IPS-18a (cell line): ENCODE measurements around the gene NOS2.
"Not testable (repeated sequence)": the region's sequence is repeated elsewhere in the genome, so short reads cannot be mapped to it uniquely, and the experiment has no call there.

Experiments
- H3K27ac ChIP-seq: one replicate; pipeline ENCODE4 v1.5.1; 2013; ENCODE audit warnings: low read length
- H3K27me3 ChIP-seq: one replicate; pipeline ENCODE4 v1.6.1; 2013; ENCODE audit warnings: mild to moderate bottlenecking, low read length; ENCODE audit not compliant: control insufficient read depth, insufficient read depth
- H3K36me3 ChIP-seq: one replicate; pipeline ENCODE4 v1.6.1; 2013; ENCODE audit warnings: low read depth, low read length; ENCODE audit not compliant: control insufficient read depth
- H3K4me1 ChIP-seq: one replicate; pipeline ENCODE4 v1.6.1; 2013; ENCODE audit warnings: low read depth, low read length; ENCODE audit not compliant: control insufficient read depth
- H3K4me3 ChIP-seq: one replicate; pipeline ENCODE4 v1.5.1; 2013; ENCODE audit warnings: low read length
- H3K9ac ChIP-seq: one replicate; pipeline ENCODE4 v1.6.1; 2013; ENCODE audit warnings: mild to moderate bottlenecking, low read length, moderate library complexity
- H3K9me3 ChIP-seq: one replicate; pipeline ENCODE4 v1.6.1; 2013; ENCODE audit warnings: low read depth, low read length; ENCODE audit not compliant: control insufficient read depth

The NOS2 gene

GRCh38 chr17:27760069-27760885, 40.1 kb downstream of the NOS2 start:
- Histone ChIP-seq H3K9me3 (no peaks in the 10 kb centered on the region), H3K4me3 (no peak overlapping the region), H3K9ac (no peak overlapping the region), H3K4me1 (no peaks in the 10 kb centered on the region), H3K36me3 (no peaks in the 10 kb centered on the region), H3K27ac (no peak overlapping the region), H3K27me3 (no peaks in the 10 kb centered on the region)

GRCh38 chr17:27759528-27759927, 40.8 kb downstream of the NOS2 start:
- Histone ChIP-seq H3K9me3 (no peaks in the 10 kb centered on the region), H3K36me3 (no peaks in the 10 kb centered on the region), H3K4me3 (no peak overlapping the region), H3K27ac (no peak overlapping the region), H3K27me3 (no peaks in the 10 kb centered on the region), H3K4me1 (no peaks in the 10 kb centered on the region), H3K9ac (no peak overlapping the region)

DNA sequence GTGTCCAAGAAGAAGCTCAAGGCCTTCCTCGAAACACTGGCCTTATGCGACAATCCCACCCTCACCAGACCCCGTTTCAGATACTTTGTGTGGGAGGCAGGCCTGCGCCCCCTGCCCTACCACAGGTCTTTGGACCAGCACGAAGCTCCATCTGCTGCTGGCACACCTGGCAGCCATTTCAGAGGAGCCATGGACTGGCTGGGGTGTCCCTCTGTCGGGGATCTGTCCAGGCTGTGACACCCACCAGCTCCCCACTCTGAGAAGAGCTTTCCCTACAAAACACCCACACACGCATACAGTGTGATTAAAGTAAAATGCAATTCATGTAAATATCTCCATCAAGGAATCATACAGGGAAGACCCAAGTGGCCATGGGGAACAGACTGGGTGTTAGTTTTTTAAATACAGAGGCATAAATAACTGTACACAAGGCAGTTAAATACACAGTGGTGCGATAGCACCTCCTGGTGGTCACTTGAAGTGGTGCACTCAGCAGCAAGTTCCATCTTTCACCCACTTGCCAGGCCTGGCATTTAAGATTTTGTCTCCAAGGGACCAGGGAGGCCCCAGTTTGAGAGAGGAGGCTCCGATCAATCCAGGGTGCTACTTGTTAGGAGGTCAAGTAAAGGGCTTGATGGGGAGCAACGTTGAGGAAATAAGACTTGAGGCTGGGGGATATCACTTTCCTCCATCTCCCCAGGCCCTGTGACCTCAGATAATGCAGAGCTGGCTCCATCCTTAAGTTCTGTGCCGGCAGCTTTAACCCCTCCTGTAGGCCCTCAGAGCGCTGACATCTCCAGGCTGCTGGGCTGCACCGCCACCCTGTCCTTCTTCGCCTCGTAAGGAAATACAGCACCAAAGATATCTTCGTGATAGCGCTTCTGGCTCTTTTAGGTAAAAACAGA, 43.6 kb downstream of the NOS2 start:
- no peaks in the 10 kb centered on the region for H3K36me3 ChIP-seq

DNA sequence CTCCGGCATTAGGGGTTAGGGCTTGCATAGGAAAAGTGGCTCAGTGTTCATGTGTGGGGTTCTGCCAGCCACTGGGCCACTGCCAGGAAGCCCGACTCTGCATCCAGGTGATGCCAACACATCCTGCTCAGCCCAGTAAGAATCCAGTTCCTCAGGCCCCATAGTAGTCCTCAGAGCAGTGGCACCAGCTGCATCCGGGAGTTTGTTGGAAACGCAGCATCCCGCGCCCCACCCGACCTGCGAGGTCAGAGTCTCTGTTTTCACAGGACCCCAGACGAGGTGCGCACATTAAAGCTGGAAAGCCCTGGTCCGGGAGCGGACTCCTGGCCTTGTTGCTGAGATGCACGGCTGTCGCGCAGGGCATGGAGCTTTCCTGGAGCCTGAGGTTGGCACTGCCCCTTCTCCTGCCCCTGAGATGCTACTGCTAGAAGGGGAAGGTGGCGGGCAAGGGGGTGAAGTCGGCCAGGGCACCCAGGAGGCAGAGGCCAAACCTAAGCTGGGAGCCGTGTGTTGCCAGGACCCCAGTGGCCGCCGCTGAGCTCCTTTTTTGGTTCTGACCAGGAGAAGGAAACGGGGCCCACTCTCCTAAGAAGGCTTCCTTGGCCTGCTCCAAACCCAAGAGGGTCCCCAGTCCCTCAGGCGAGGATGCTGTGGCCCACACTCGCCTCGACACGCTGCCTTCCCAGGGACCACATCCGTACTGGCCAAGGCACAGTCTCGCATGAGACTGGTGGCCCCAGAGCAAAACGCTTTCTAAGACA, 44.4 kb downstream of the NOS2 start:
- H3K27me3 ChIP-seq = no peaks in the 10 kb centered on the region
- no peaks in the 10 kb centered on the region for H3K4me1 ChIP-seq
- H3K9ac ChIP-seq = no peak overlapping the region
- no peaks in the 10 kb centered on the region for H3K9me3 ChIP-seq
- H3K27ac ChIP-seq = no peak overlapping the region
- no peaks in the 10 kb centered on the region for H3K36me3 ChIP-seq
- no peak overlapping the region for H3K4me3 ChIP-seq

More for the DNA sequence above, 43.6 kb downstream of the NOS2 start:
- Histone ChIP-seq H3K27ac (no peak overlapping the region), H3K4me1 (no peaks in the 10 kb centered on the region), H3K27me3 (no peaks in the 10 kb centered on the region), H3K9ac (no peak overlapping the region), H3K9me3 (no peaks in the 10 kb centered on the region), H3K4me3 (no peak overlapping the region)

DNA sequence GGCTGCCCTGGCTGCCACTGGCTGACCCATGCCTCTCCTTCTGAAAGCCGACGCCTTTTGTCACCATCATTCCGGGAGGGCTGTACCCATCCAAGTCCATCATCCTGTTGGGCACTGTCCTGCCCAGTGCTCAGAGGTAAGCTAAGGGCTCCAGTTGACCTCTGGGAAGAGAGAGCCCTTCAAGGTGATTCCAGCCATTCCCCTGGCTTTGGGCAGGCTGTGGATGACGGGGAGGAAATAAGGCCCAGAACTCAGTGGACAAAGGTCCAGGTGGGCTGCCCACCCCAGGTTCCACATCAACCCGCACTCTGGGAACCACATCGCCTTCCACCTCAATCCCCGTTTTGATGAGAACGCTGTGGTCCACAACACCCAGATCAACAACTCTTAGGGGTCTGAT, 45.8 kb downstream of the NOS2 start:
- Histone ChIP-seq H3K27ac (no peak overlapping the region), H3K27me3 (no peaks in the 10 kb centered on the region), H3K36me3 (no peaks in the 10 kb centered on the region), H3K9ac (no peak overlapping the region), H3K4me1 (no peaks in the 10 kb centered on the region), H3K9me3 (no peaks in the 10 kb centered on the region), H3K4me3 (no peak overlapping the region)

- not testable (repeated sequence) for H3K9ac ChIP-seq, H3K27ac ChIP-seq, H3K9me3 ChIP-seq, H3K4me1 ChIP-seq, H3K4me3 ChIP-seq, H3K27me3 ChIP-seq, H3K36me3 ChIP-seq
Observed at GRCh38 chr17:27753726-27754125, 46.6 kb downstream of the NOS2 start.

GRCh38 chr17:27752831-27753619, 47.3 kb downstream of the NOS2 start:
- not testable (repeated sequence) for H3K4me1 ChIP-seq, H3K9ac ChIP-seq, H3K36me3 ChIP-seq, H3K27me3 ChIP-seq, H3K27ac ChIP-seq, H3K9me3 ChIP-seq, H3K4me3 ChIP-seq

GRCh38 chr17:27751622-27752490, 48.5 kb downstream of the NOS2 start:
- H3K4me1 ChIP-seq = peaks cover 4% of the 10 kb centered on the region
- no peaks in the 10 kb centered on the region for H3K36me3 ChIP-seq
- H3K4me3 ChIP-seq = no peak overlapping the region
- H3K9ac ChIP-seq = no peak overlapping the region
- H3K9me3 ChIP-seq = no peaks in the 10 kb centered on the region
- H3K27me3 ChIP-seq = no peaks in the 10 kb centered on the region
- H3K27ac ChIP-seq = no peak overlapping the region

- Histone ChIP-seq H3K9me3 (no peaks in the 10 kb centered on the region), H3K4me1 (peaks cover 4% of the 10 kb centered on the region), H3K4me3 (no peak overlapping the region), H3K27ac (no peak overlapping the region), H3K9ac (no peak overlapping the region), H3K27me3 (no peaks in the 10 kb centered on the region), H3K36me3 (no peaks in the 10 kb centered on the region)
Observed at GRCh38 chr17:27751166-27751565, 49.2 kb downstream of the NOS2 start.

DNA sequence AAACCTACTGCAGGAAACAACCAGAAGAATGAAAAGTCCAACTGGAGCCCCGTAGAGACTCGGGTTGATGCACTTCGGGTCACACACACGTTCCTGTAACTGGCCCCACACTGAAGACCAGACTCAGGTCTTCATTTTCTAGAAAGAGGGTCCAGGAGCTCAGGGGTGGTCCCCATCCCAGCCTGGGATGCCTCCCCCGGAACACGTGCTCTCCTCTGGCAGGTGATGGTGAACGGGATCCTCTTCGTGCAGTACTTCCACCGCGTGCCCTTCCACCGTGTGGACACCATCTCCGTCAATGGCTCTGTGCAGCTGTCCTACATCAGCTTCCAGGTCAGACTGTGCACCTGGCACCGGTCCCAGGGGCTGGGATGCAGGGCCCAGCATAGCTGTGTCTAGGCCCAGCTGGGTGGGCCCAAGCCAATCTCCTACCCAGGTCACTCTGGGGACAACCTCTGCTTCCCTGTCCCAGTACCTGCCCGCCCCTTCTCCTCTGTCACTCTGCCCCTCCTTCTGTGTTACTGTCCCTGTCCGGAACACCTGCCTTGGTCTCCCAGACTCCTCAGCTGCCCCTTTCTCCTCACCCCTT, 50.7 kb downstream of the NOS2 start:
- H3K4me3 ChIP-seq, H3K27ac ChIP-seq, H3K9me3 ChIP-seq, H3K36me3 ChIP-seq, H3K9ac ChIP-seq, H3K4me1 ChIP-seq, H3K27me3 ChIP-seq: not testable (repeated sequence)
